NOMO-1 (cell line): ENCODE data around the gene RBFOX1.

Experiments
- DNase-seq, 2 experiments: peaks; one replicate each; lab custom pipeline; 2025; ENCODE audit not compliant: unreplicated experiment in 2 of 2; lab: John Stamatoyannopoulos, UW

The RBFOX1 gene

GRCh38 chr16:7744546-7745264 lies 412.1 kb downstream of the RBFOX1 start:
- DNase-seq = no peak

DNA sequence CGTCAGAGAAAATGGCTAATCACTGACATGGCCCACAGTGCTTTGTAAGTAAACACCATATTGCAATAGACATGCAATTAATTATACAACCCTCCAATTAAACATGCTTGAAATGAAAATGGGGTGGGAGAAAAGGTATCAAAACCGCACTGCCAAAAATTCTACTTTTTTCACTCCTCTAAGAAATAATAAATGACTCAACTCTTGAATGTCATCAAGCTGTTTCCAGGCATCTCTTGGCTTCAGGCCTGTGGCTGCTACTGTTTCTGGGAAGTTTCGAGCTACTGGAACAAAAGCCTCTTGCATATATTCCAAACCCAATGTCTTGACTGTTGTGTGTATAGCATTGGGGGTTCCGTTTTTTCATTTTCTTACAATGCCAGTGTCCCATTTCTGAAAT lies 412.6 kb downstream of the RBFOX1 start:
- DNase-seq = no peak

GRCh38 chr16:7746941-7747340 lies 414.3 kb downstream of the RBFOX1 start:
- DNase-seq = no peak

- no peak for DNase-seq
Measured at GRCh38 chr16:7748522-7748921, 415.9 kb downstream of the RBFOX1 start.

DNA sequence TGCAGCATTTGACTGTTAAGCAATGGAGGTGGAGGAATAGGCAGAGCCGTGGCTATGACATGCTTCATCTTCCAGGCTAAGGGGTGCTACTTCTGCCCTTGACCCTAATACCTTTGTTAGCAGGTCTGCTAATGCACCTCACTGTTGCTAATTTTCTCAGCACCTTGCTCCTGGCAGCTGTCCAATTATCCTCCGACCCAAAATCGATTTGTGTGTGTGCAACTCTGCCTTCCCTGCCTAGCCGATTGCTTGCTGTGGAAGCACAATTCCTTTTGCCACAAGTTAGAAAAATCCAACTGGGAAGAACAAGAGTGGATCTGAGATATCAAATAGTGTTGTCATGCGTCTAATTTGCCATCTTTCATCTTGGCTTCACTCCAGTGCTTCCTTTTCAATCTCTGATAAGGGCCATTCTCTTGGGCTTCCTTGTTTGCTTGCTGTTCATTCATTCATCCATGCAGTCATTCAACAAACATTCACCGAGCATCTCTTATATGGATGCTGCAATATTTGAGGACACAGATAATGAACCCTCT lies 422.8 kb downstream of the RBFOX1 start:
- DNase-seq = no peak
